Stimulated activated naive CD8-positive, alpha-beta T cell treated with anti-CD3 and anti-CD28 coated beads, Interleukin-15, Interleukin-2, amounts not matched to agents 100 ng/mL and 50 ng/mL, for 24 hours (primary cell): ENCODE data around the gene ATP9A.
A peak's percentile ranks its signal among the peaks of the same experiment; 100 is the strongest.

Experiments used
- H3K27ac Mint-ChIP-seq: one replicate; pipeline ENCODE4 v1.8.0; 2021; ENCODE audit warnings: mild to moderate bottlenecking, mixed read lengths
- H3K27me3 Mint-ChIP-seq: one replicate; pipeline ENCODE4 v1.8.0; 2021; ENCODE audit warnings: mixed read lengths
- H3K36me3 Mint-ChIP-seq: one replicate; pipeline ENCODE4 v1.8.0; 2021; ENCODE audit warnings: low read depth, mixed read lengths
- H3K4me1 Mint-ChIP-seq: one replicate; pipeline ENCODE4 v1.8.0; 2021; ENCODE audit warnings: low read depth, mixed read lengths
- H3K4me3 Mint-ChIP-seq: one replicate; pipeline ENCODE4 v1.8.0; 2021; ENCODE audit warnings: mild to moderate bottlenecking, mixed read lengths
- H3K9me3 Mint-ChIP-seq: one replicate; pipeline ENCODE4 v1.8.0; 2021; ENCODE audit warnings: mixed read lengths

The ATP9A gene

DNA sequence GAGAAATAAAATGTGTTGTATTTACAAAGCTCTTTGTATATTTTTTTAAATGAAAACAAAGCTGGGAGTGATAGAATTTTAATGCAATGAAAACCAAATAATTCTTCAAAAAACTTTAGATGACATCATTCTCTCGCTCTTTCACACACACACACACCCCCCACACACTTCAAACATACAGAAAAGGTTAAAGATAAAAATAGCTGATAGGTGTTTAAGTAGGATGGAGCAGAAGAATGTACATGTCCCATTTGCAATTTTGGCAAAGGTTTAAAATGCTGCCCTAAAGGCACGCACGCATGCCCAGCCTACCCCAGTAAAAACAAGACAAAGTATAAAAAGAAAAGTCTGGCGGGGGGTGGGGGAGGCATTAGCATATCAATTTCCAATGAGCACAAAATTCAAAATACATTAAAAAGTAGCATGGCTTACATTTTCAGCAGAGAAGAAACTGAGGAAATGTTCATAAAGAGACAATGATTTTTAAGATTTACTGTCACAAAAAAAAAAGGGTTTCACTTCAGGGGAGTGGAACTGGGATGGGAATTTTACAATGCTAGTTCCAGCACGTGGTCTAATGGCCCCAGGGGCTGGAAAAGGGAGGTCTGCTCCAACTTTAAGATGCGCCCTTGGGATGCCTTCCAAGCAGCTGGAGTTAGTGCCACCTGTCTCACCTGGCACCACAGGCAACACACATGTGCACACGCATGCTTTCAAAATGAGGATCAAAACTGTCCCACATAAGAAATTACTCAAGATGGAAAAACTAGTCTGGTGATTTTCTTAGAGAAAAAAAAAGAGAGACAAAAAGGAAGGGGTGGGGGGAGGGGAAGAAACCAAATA lies 170.6 kb downstream of the ATP9A start:
- peak overlapping the region; percentile 80 for H3K27ac Mint-ChIP-seq
- peaks cover 8% of the 10 kb centered on the region for H3K27me3 Mint-ChIP-seq
- peak overlapping the region; percentile 40 for H3K4me3 Mint-ChIP-seq
- no peaks in the 10 kb centered on the region for H3K36me3 Mint-ChIP-seq
- H3K4me1 Mint-ChIP-seq, result peaks cover 75% of the 10 kb centered on the region
- no peaks in the 10 kb centered on the region for H3K9me3 Mint-ChIP-seq

DNA sequence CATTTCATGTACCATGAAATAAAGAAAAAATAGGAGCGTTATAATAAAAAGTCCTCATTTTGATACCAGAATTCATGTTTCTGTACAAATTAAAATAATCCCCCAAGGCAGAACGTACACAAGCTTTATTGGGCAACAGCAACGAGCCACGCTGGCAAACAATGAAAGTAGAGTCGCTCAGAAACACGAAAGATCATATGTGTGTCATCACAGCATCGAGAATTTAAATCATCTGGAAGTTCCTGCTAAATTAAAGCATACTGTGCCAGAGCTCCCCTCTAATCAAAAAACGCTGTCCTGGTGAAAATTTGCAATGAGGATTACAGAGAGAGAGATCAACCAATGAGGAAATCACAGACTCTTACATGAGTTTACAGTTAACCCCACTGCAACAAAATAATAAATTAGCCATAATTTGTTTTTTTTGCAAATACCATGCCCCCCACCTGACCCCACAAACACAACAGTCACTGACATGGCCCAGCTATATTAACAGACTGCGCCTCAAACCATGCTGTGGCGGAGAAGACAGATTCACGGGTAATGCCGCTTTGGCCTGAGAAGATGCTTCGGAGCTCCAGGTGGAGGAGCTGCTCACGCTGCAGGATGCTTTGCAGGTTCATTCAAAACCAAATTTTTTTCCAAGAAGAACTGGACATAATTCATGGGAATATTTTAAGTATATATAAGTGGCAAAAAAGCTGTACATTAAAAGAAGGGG lies 171.4 kb downstream of the ATP9A start:
- peak overlapping the region; percentile 8 for H3K27ac Mint-ChIP-seq
- no peaks in the 10 kb centered on the region for H3K9me3 Mint-ChIP-seq
- peak overlapping the region; percentile 40 for H3K4me3 Mint-ChIP-seq
- H3K27me3 Mint-ChIP-seq, result peaks cover 8% of the 10 kb centered on the region
- H3K4me1 Mint-ChIP-seq, result peaks cover 75% of the 10 kb centered on the region
- no peaks in the 10 kb centered on the region for H3K36me3 Mint-ChIP-seq

DNA sequence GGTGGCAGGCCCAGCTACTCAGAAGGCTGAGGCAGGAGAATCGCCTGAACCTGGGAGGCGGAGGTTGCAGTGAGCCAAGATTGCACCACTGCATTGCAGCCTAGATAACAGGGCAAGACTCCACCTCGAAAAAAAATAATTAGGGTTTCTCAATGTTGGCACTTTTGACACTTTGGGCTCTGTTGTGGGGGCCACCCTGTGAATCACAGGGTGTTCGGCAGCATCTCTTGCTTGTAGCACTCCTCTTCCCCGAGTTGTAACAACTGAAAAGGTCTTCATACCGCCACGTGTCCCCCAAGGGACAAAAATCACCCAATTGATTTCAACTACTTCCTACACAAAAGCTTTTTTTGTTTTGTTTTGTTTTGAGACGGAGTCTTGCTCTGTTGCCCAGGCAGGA lies 172.4 kb downstream of the ATP9A start:
- Mint-ChIP-seq H3K27me3 (peaks cover 8% of the 10 kb centered on the region), H3K4me3 (no peak overlapping the region), H3K36me3 (no peaks in the 10 kb centered on the region), H3K9me3 (no peaks in the 10 kb centered on the region), H3K27ac (peak overlapping the region; percentile 4), H3K4me1 (peaks cover 73% of the 10 kb centered on the region)

DNA sequence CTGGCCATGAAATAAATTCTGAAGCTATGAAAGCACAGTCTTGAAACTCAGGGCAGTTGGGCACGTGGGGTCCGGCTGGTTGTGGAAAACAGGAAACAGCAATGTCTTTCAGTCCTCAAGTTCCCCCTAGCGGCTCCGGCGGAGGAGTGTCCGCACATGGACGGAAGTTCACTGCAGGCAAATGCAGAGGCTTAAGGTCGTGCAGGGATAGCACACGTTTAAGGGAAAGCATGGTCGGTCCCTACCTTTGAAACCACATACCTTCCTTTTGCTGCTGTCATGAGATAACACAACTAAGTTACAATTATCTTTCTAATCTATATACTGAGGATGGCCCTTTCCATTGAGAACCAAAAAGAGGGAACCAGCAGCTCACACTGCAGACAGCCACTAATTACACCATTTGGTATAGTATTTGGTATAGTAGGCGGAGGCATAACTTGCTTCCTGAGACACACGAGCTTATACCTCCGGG lies 173.1 kb downstream of the ATP9A start:
- Mint-ChIP-seq H3K27ac (peak overlapping the region; percentile 84), H3K4me3 (peak overlapping the region; percentile 20), H3K27me3 (peaks cover 8% of the 10 kb centered on the region), H3K36me3 (no peaks in the 10 kb centered on the region), H3K4me1 (peaks cover 67% of the 10 kb centered on the region), H3K9me3 (no peaks in the 10 kb centered on the region)

DNA sequence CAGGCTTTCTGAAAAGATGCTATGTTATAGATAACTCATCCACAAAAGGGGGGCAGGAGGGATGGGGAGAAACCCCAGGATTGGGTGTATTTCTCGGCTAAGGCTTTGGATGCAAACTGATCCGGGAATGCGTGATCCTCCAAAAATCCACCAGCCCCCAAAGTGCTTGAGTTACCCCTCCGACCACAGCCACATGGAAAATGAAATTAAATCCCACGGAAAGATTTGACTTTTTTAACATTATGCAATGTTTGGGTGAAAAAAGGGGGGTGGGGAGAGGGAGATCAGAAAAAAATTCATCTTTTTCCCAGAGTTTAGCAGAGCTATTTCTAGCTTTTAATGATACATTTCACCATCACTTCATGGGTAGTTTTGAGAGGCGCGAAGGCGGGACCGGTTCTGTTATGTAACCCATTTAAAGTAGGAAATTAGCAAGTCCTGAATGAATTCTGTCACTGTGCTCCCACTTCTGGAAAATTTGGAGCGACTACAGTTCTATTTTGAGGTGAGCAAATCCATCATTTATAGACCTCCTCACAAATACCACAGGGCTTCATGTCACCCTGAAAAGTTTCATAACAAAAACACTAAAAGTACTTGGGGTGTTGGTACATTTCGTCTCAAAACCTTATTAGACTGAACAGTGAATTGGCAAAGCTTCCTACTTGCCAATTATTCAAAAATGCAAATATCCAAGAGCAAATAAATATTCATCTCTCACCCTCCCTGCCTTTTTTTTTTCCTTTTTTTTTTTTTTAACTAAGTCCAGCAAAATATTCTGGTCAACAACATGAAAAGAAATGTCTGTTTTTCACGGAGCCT lies 173.7 kb downstream of the ATP9A start:
- H3K4me1 Mint-ChIP-seq, result peaks cover 60% of the 10 kb centered on the region
- H3K4me3 Mint-ChIP-seq, result peak overlapping the region; percentile 20
- no peaks in the 10 kb centered on the region for H3K36me3 Mint-ChIP-seq
- peaks cover 8% of the 10 kb centered on the region for H3K27me3 Mint-ChIP-seq
- H3K27ac Mint-ChIP-seq, result peak overlapping the region; percentile 84
- no peaks in the 10 kb centered on the region for H3K9me3 Mint-ChIP-seq

DNA sequence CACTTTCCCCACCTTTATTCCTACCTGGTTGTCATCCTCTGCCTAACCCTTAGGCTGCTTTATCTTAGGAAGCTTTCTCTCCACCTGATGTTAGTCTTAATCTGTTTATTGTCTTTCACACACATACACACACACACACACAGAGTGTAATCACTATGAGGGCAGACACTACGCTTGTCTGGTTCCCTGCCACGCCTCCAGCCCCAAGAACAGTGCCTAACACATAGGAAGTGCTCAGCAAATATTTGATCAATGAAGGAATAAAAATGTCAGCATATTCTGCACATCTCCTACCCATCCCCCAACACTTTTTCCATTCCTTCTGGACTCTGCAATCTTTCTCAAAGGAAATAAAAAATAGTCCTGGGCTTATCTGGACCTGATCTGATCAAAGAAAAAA lies 174.6 kb downstream of the ATP9A start:
- Mint-ChIP-seq H3K27ac (no peak overlapping the region), H3K36me3 (no peaks in the 10 kb centered on the region), H3K4me3 (no peak overlapping the region), H3K4me1 (peaks cover 51% of the 10 kb centered on the region), H3K27me3 (peaks cover 3% of the 10 kb centered on the region), H3K9me3 (no peaks in the 10 kb centered on the region)

DNA sequence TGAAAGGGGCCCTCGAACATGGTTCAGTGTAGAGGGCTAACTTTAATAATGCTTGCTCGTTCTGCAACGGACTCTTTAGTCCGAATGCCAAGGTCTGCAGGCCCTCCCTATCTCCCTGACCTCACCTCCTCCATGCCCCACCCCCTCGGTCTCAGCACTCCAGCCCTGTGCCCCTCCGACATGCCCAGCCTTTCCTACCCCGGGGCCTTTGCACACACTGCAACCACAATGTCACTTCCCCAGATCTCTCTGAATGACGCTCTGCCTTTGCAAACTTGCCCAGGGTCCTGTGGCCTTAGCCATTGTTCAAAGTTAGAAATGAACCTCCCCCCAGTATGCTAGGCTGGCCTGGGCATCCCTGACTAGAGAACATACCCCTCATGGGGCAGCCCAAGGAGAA lies 175.6 kb downstream of the ATP9A start:
- peaks cover 41% of the 10 kb centered on the region for H3K4me1 Mint-ChIP-seq
- H3K27ac Mint-ChIP-seq, result no peak overlapping the region
- no peak overlapping the region for H3K4me3 Mint-ChIP-seq
- no peaks in the 10 kb centered on the region for H3K36me3 Mint-ChIP-seq
- H3K9me3 Mint-ChIP-seq, result no peaks in the 10 kb centered on the region
- no peaks in the 10 kb centered on the region for H3K27me3 Mint-ChIP-seq

DNA sequence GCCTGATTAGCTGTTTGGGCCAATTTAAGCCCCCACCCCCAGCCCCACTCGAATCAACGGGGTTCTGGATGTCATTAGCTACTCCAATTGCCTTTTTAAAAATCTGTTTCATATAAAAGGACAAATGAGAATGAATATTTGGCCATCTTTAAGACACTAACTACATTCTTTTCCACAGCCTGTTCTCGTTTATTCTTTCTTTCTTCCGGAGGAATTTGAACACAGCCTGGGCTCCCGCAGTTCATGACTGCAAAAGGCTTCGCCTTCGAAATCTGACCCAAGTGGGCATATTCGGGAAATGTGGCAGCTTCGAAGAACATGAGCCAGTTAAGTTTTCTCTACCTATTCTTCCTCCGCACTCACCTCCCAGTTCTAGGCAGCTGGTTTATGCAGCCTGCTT lies 176.3 kb downstream of the ATP9A start:
- H3K36me3 Mint-ChIP-seq, result no peaks in the 10 kb centered on the region
- no peak overlapping the region for H3K27ac Mint-ChIP-seq
- no peak overlapping the region for H3K4me3 Mint-ChIP-seq
- H3K4me1 Mint-ChIP-seq, result peaks cover 34% of the 10 kb centered on the region
- H3K27me3 Mint-ChIP-seq, result no peaks in the 10 kb centered on the region
- no peaks in the 10 kb centered on the region for H3K9me3 Mint-ChIP-seq

DNA sequence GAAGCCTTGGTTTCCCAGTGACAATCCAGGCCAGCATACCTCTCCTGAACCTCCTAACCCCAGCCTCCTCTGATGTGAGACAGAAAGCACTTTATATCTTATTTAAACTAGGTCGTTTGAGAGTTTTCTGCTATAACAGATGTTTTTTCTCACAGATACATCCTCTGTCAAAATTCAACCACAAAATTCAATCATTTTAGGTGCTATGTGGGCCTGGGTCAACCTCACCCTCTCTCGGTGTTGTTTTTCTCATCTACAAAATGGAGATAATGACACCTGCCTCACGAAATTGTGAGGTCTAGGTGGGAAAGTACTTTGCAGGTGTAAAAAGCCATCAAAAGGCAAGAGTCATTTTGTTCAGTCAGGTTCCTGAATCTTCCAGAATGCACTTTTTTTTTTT lies 179.4 kb downstream of the ATP9A start:
- no peak overlapping the region for H3K27ac Mint-ChIP-seq
- no peak overlapping the region for H3K4me3 Mint-ChIP-seq
- peaks cover 14% of the 10 kb centered on the region for H3K4me1 Mint-ChIP-seq
- no peaks in the 10 kb centered on the region for H3K36me3 Mint-ChIP-seq
- no peaks in the 10 kb centered on the region for H3K9me3 Mint-ChIP-seq
- H3K27me3 Mint-ChIP-seq, result no peaks in the 10 kb centered on the region

DNA sequence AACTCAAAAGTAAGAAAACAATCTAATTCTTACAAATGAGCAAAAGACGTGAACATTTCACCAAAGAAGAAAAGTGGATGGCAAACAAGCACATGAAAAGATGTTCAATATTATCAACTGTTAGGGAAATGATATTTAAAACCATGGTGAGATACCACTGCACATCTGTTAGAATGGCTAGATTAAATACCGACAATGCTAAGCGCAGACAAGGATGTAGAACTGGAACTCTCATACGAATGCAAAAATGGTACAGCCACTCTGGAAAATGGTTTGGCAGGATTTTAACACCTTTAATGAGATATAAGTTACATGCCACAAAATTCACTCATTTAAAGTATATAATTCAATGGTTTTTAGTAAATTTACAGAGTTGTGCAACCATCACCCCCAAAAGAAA lies 181.0 kb downstream of the ATP9A start:
- no peak overlapping the region for H3K27ac Mint-ChIP-seq
- no peak overlapping the region for H3K4me3 Mint-ChIP-seq
- no peaks in the 10 kb centered on the region for H3K36me3 Mint-ChIP-seq
- H3K27me3 Mint-ChIP-seq, result no peaks in the 10 kb centered on the region
- no peaks in the 10 kb centered on the region for H3K9me3 Mint-ChIP-seq
- H3K4me1 Mint-ChIP-seq, result peaks cover 11% of the 10 kb centered on the region

DNA sequence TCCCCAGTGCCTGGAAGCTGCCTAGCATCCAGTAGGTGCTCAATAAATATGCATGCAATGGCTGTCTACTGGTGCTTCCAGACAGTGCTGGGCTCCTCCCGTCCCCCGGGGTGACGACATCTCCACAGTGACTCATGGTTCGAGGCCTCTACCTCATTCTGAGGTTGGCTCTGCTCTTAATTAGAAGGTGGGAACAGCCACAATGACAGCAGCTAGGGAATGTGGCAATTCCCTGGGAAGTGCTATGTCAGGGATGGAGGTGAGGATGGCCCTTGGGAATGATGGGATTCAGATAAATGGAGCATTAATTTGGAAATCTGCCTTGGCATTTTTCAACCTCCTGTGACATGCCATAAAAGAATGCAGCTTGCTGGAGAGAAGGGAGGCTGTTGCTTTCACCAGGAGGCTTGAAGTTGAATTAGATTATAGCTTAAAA lies 182.2 kb downstream of the ATP9A start:
- Mint-ChIP-seq H3K9me3 (no peaks in the 10 kb centered on the region), H3K27me3 (no peaks in the 10 kb centered on the region), H3K27ac (no peak overlapping the region), H3K4me3 (no peak overlapping the region), H3K36me3 (no peaks in the 10 kb centered on the region), H3K4me1 (peaks cover 11% of the 10 kb centered on the region)

DNA sequence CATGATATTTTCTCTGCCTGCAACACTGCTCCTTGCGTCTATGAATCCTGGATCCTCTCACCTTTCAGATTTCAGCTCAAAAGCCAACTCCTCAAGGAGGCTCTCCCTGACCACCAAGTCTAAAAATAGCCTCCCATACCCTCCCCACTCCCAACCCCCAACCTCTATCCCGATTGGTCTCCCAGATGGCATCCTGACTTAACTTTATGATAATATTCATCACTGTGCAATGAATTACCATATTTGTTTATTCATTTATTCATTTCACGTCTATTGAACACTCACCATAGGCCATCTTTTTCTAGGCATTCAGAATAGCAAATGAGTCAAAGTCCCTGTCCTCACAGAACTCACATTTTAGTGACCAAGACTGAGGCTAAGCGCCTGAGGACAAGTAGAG lies 183.0 kb downstream of the ATP9A start:
- Mint-ChIP-seq H3K4me3 (no peak overlapping the region), H3K4me1 (peaks cover 11% of the 10 kb centered on the region), H3K27ac (no peak overlapping the region), H3K27me3 (peaks cover 3% of the 10 kb centered on the region), H3K36me3 (no peaks in the 10 kb centered on the region), H3K9me3 (no peaks in the 10 kb centered on the region)

DNA sequence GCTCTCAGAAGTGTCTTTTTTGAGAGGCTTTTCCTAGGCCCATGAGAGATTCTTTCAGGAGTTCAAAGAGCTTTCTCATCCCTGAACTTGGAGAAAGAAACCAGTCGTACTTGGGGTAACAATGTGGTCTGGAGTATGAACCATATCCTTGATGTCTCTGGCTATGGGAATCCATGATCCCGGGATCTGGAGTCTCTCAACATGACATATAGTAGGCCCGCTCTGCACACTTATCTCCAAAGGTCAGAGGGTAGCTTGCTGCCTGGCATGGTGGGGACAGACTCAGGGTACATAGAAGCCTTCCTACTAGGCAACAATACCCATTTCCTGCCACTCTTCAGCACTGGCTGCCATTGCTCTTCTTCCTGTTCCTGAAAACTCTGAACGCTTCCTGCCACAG lies 183.5 kb downstream of the ATP9A start:
- H3K36me3 Mint-ChIP-seq, result no peaks in the 10 kb centered on the region
- H3K4me3 Mint-ChIP-seq, result no peak overlapping the region
- H3K9me3 Mint-ChIP-seq, result no peaks in the 10 kb centered on the region
- H3K27me3 Mint-ChIP-seq, result peaks cover 3% of the 10 kb centered on the region
- H3K4me1 Mint-ChIP-seq, result peaks cover 11% of the 10 kb centered on the region
- no peak overlapping the region for H3K27ac Mint-ChIP-seq

DNA sequence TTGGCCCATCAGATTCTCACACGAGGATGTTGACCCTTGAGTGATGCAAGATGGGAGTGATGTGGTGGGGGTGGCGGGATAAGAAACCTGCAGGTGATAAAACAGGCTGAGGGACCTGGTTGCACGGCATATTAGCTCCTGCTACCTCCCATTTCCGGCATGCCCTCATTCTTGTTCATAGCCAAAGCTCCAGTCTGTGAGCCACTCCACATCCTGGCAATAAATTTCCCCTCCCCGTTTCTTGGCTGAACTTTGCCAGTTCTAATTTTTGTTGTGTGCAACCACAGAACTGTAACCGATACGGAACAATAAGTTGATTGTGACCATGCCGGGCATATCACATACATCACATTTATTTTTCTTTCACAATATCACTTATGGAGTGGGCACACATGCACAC lies 184.1 kb downstream of the ATP9A start:
- Mint-ChIP-seq H3K27ac (no peak overlapping the region), H3K27me3 (peaks cover 3% of the 10 kb centered on the region), H3K4me1 (peaks cover 11% of the 10 kb centered on the region), H3K36me3 (no peaks in the 10 kb centered on the region), H3K9me3 (no peaks in the 10 kb centered on the region), H3K4me3 (no peak overlapping the region)

DNA sequence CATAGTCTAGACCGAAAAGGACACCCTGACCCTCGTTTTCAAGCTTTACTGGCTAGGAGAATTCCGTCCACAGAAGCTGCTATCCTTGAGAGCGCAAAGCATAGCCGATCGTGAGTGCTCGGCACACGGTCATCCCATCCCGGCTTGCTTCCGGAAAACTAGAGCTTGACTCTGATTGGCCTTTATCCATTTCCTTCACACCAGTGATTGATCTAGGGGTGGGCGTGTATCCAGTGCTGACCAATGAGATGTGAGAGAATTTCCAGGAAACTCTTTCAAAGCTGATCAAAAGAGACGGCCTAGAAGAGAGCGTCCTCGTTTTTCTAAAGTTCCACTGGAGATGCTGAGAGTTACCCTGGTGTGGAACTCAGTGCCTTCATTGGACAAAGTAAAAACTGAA lies 184.7 kb downstream of the ATP9A start:
- H3K27me3 Mint-ChIP-seq, result peaks cover 3% of the 10 kb centered on the region
- H3K9me3 Mint-ChIP-seq, result no peaks in the 10 kb centered on the region
- peaks cover 11% of the 10 kb centered on the region for H3K4me1 Mint-ChIP-seq
- H3K27ac Mint-ChIP-seq, result no peak overlapping the region
- no peaks in the 10 kb centered on the region for H3K36me3 Mint-ChIP-seq
- H3K4me3 Mint-ChIP-seq, result no peak overlapping the region
